Nephron progenitor cell (in vitro differentiated cells): ENCODE data around the gene GRM3.

Source experiments
- DNase-seq: peaks from one replicate; pipeline ENCODE4 v3.0.0; 2021
- H3K27ac Mint-ChIP-seq: 2 replicates; pipeline ENCODE4 v1.8.0; 2021; ENCODE audit warnings: mild to moderate bottlenecking, moderate library complexity, mixed read lengths
- H3K27me3 Mint-ChIP-seq: 2 replicates; pipeline ENCODE4 v1.8.0; 2021; ENCODE audit warnings: mild to moderate bottlenecking, low read depth, mixed read lengths; ENCODE audit not compliant: poor library complexity
- H3K36me3 Mint-ChIP-seq: 2 replicates; pipeline ENCODE4 v1.8.0; 2021; ENCODE audit warnings: low read depth, mixed read lengths
- H3K4me1 Mint-ChIP-seq: 2 replicates; pipeline ENCODE4 v1.8.0; 2021; ENCODE audit warnings: mixed read lengths
- H3K4me3 Mint-ChIP-seq: 2 replicates; pipeline ENCODE4 v1.8.0; 2021; ENCODE audit warnings: mild to moderate bottlenecking, moderate library complexity, mixed read lengths
- H3K9me3 Mint-ChIP-seq: 2 replicates; pipeline ENCODE4 v1.8.0; 2021; ENCODE audit warnings: mild to moderate bottlenecking, moderate library complexity, mixed read lengths
- CTCF ChIP-seq: fragments of 200-600 bp; sonication (generic); IDR thresholded peaks from 2 replicates; pipeline ENCODE4 v1.5.0; 2021; ENCODE audit warnings: antibody characterized with exemption

Gene GRM3

GRCh38 chr7:86826948-86827347 lies 183.2 kb downstream of the GRM3 start:
- Mint-ChIP-seq H3K9me3 (no peaks in the 10 kb centered on the region), H3K36me3 (no peaks in the 10 kb centered on the region), H3K27me3 (peaks cover 2% of the 10 kb centered on the region), H3K4me3 (no peak overlapping the region), H3K27ac (no peak overlapping the region), H3K4me1 (no peaks in the 10 kb centered on the region)
- no peak for TF ChIP-seq CTCF
- no peak for DNase-seq

- no peak overlapping the region for H3K27ac Mint-ChIP-seq
- TF ChIP-seq CTCF: no peak
- H3K4me1 Mint-ChIP-seq: no peaks in the 10 kb centered on the region
Measured at GRCh38 chr7:86833360-86833759, 189.7 kb downstream of the GRM3 start.

GRCh38 chr7:86837235-86837634 lies 193.5 kb downstream of the GRM3 start:
- no peaks in the 10 kb centered on the region for H3K27me3 Mint-ChIP-seq
- H3K36me3 Mint-ChIP-seq: no peaks in the 10 kb centered on the region
- H3K27ac Mint-ChIP-seq: no peak overlapping the region

More at GRCh38 chr7:86833360-86833759, 189.7 kb downstream of the GRM3 start:
- no peak for DNase-seq
- Mint-ChIP-seq H3K36me3 (no peaks in the 10 kb centered on the region), H3K4me3 (no peak overlapping the region), H3K27me3 (peaks cover 2% of the 10 kb centered on the region), H3K9me3 (no peaks in the 10 kb centered on the region)

GRCh38 chr7:86844608-86845007 lies 200.9 kb downstream of the GRM3 start:
- Mint-ChIP-seq H3K4me3 (no peak overlapping the region), H3K27me3 (no peaks in the 10 kb centered on the region), H3K36me3 (no peaks in the 10 kb centered on the region), H3K27ac (no peak overlapping the region), H3K9me3 (no peaks in the 10 kb centered on the region), H3K4me1 (no peaks in the 10 kb centered on the region)
- no peak for TF ChIP-seq CTCF
- no peak for DNase-seq

More at GRCh38 chr7:86837235-86837634, 193.5 kb downstream of the GRM3 start:
- H3K9me3 Mint-ChIP-seq: no peaks in the 10 kb centered on the region
- H3K4me3 Mint-ChIP-seq: no peak overlapping the region
- no peak for DNase-seq
- TF ChIP-seq CTCF: no peak
- no peaks in the 10 kb centered on the region for H3K4me1 Mint-ChIP-seq

- Mint-ChIP-seq H3K36me3 (no peaks in the 10 kb centered on the region), H3K27ac (no peak overlapping the region), H3K9me3 (no peaks in the 10 kb centered on the region), H3K4me3 (no peak overlapping the region), H3K27me3 (no peaks in the 10 kb centered on the region), H3K4me1 (peaks cover 7% of the 10 kb centered on the region)
- no peak for TF ChIP-seq CTCF
- no peak for DNase-seq
Measured at GRCh38 chr7:86846494-86847190, 202.9 kb downstream of the GRM3 start.

- no peak overlapping the region for H3K4me3 Mint-ChIP-seq
- no peak overlapping the region for H3K27ac Mint-ChIP-seq
- no peak for TF ChIP-seq CTCF
- peaks cover 7% of the 10 kb centered on the region for H3K4me1 Mint-ChIP-seq
- no peaks in the 10 kb centered on the region for H3K9me3 Mint-ChIP-seq
- DNase-seq: no peak
- no peaks in the 10 kb centered on the region for H3K36me3 Mint-ChIP-seq
- H3K27me3 Mint-ChIP-seq: no peaks in the 10 kb centered on the region
Measured at GRCh38 chr7:86848226-86848625, 204.5 kb downstream of the GRM3 start.
